ENCODE measurements around the gene DPEP3. TPM values are rescaled to one million over a fixed set of nuclear protein-coding genes. Genes with fewer than 3 reads are reported as not detected.

The DPEP3 gene
- total RNA-seq, 1 donor from 2014 or later, result not detected

- H3K79me2 ChIP-seq (ENCODE audit: low read depth), result peaks cover 52% of the 10 kb centered on the region
- H3F3A ChIP-seq (ENCODE audit: low read depth), result peaks cover 6% of the 10 kb centered on the region
- no peaks in the 10 kb centered on the region for H3K9me3 ChIP-seq (ENCODE audit: low read depth)
- H3K27ac ChIP-seq, result peak overlapping the region; percentile 77
- H3K9me3 Mint-ChIP-seq, result no peaks in the 10 kb centered on the region
- H3K4me3 Mint-ChIP-seq, result peak overlapping the region; percentile 100
- H4K20me1 ChIP-seq (ENCODE audit: low read depth), result peaks cover 7% of the 10 kb centered on the region
- H3K27me3 Mint-ChIP-seq (ENCODE audit: insufficient read depth, low read depth), result peaks cover 3% of the 10 kb centered on the region
- peaks cover 3% of the 10 kb centered on the region for H3K36me3 Mint-ChIP-seq
- H3K27me3 ChIP-seq, result no peaks in the 10 kb centered on the region
- H3K4me1 Mint-ChIP-seq, result peaks cover 22% of the 10 kb centered on the region
- peaks cover 4% of the 10 kb centered on the region for H3K36me3 ChIP-seq
- H2AFZ ChIP-seq (replicated peaks), result peak overlapping the region; percentile 96
- no peak for TF ChIP-seq EZH2phosphoT487 (IDR thresholded peaks at IDR 0.05)
- TF ChIP-seq CTCF (IDR thresholded peaks at IDR 0.05), result no peak
- peaks cover 18% of the 10 kb centered on the region for H3K4me1 ChIP-seq
- peak overlapping the region; percentile 14 for H3K27ac Mint-ChIP-seq
- peak overlapping the region; percentile 95 for H3K9ac ChIP-seq
- no peak for DNase-seq (ENCODE audit: low spot score)
- peak overlapping the region; percentile 81 for H3K4me3 ChIP-seq
- H3K4me2 ChIP-seq, result peak overlapping the region; percentile 96
Observed at GRCh38 chr16:68022278-68022727, 42.0 kb upstream of the DPEP3 start.

GRCh38 chr16:68021490-68021889, 41.2 kb upstream of the DPEP3 start:
- H3K4me2 ChIP-seq, result peak overlapping the region; percentile 96
- peaks cover 22% of the 10 kb centered on the region for H3K4me1 Mint-ChIP-seq
- no peak overlapping the region for H3K9ac ChIP-seq
- no peaks in the 10 kb centered on the region for H3K9me3 Mint-ChIP-seq
- no peaks in the 10 kb centered on the region for H3K27me3 ChIP-seq
- H3K27ac Mint-ChIP-seq, result no peak overlapping the region
- no peak overlapping the region for H3K27ac ChIP-seq
- H3K4me1 ChIP-seq, result peaks cover 18% of the 10 kb centered on the region
- peaks cover 52% of the 10 kb centered on the region for H3K79me2 ChIP-seq (ENCODE audit: low read depth)
- no peak for DNase-seq (ENCODE audit: low spot score)
- no peak overlapping the region for H2AFZ ChIP-seq (replicated peaks)
- peaks cover 3% of the 10 kb centered on the region for H3K36me3 Mint-ChIP-seq
- peak overlapping the region; percentile 100 for H3K4me3 Mint-ChIP-seq
- H3K4me3 ChIP-seq, result peak overlapping the region; percentile 81
- peaks cover 6% of the 10 kb centered on the region for H3F3A ChIP-seq (ENCODE audit: low read depth)
- H3K27me3 Mint-ChIP-seq (ENCODE audit: insufficient read depth, low read depth), result peaks cover 3% of the 10 kb centered on the region
- TF ChIP-seq EZH2phosphoT487 (IDR thresholded peaks at IDR 0.05) (no peak), EZH2 (IDR thresholded peaks at IDR 0.05) (no peak), CTCF (IDR thresholded peaks at IDR 0.05) (no peak)
- H3K36me3 ChIP-seq, result peaks cover 4% of the 10 kb centered on the region
- H4K20me1 ChIP-seq (ENCODE audit: low read depth), result peaks cover 7% of the 10 kb centered on the region
- H3K9me3 ChIP-seq (ENCODE audit: low read depth), result no peaks in the 10 kb centered on the region

GRCh38 chr16:68019167-68019680, 38.9 kb upstream of the DPEP3 start:
- no peak overlapping the region for H3K27ac ChIP-seq
- Mint-ChIP-seq H3K9me3 (no peaks in the 10 kb centered on the region), H3K27me3 (ENCODE audit: insufficient read depth, low read depth) (peaks cover 10% of the 10 kb centered on the region), H3K4me3 (no peak overlapping the region), H3K36me3 (peaks cover 3% of the 10 kb centered on the region), H3K4me1 (peaks cover 23% of the 10 kb centered on the region), H3K27ac (no peak overlapping the region)
- H3K4me3 ChIP-seq, result no peak overlapping the region
- TF ChIP-seq CTCF (IDR thresholded peaks at IDR 0.05), result no peak
- no peak for TF ChIP-seq EZH2 (IDR thresholded peaks at IDR 0.05)
- TF ChIP-seq EZH2phosphoT487 (IDR thresholded peaks at IDR 0.05), result no peak
- no peak overlapping the region for H3K4me2 ChIP-seq
- H3K9me3 ChIP-seq (ENCODE audit: low read depth), result no peaks in the 10 kb centered on the region
- H3K27me3 ChIP-seq, result no peaks in the 10 kb centered on the region
- peaks cover 4% of the 10 kb centered on the region for H3K36me3 ChIP-seq
- H3F3A ChIP-seq (ENCODE audit: low read depth), result peaks cover 6% of the 10 kb centered on the region
- peaks cover 7% of the 10 kb centered on the region for H4K20me1 ChIP-seq (ENCODE audit: low read depth)
- no peak overlapping the region for H3K9ac ChIP-seq
- H3K79me2 ChIP-seq (ENCODE audit: low read depth), result peaks cover 32% of the 10 kb centered on the region
- DNase-seq (ENCODE audit: low spot score), result no peak
- peaks cover 16% of the 10 kb centered on the region for H3K4me1 ChIP-seq
- H2AFZ ChIP-seq (replicated peaks), result no peak overlapping the region

Measured in neural progenitor cell (in vitro differentiated cells).